ENCODE results near the gene CHAT.

The CHAT gene

DNA sequence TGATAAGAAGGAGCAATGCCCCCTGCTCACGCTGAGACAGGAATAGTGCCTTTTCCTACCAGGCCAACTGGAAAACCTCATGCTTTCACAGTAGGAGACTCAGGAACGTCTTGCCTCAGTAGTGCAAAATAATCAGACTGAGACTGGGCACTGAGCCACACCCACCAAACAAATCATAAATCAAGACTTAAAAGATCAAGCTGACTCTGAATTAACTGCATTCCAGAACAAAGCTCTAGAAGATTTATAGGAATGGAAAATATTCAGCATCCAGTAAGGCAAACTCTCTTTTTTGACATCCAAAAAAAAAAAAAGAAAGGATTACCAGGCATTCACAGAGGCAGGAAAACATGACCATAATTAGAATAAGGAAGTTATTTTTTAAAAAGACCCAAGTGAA lies 34.2 kb upstream of the CHAT start:
- no peaks in the 10 kb centered on the region for H3K9me3 ChIP-seq (ENCODE audit: control insufficient read depth, insufficient read depth, low read depth, low read length)
- no peaks in the 10 kb centered on the region for H3K4me1 ChIP-seq (ENCODE audit: control insufficient read depth, insufficient read depth, low read length)
- no peak overlapping the region for H3K4me3 ChIP-seq (ENCODE audit: low read depth, low read length)
- no peak overlapping the region for H3K27ac ChIP-seq (ENCODE audit: extremely low read depth, low read depth, low read length)
- H3K36me3 ChIP-seq (ENCODE audit: control insufficient read depth in 2 of 2, insufficient read depth in 1 of 2, low read length in 2 of 2): no peaks in the 10 kb centered on the region
- TF ChIP-seq KLF7 (tag by site-specific recombination; IDR thresholded peaks at IDR 0.05; ENCODE audit: borderline replicate concordance) (no peak), ZNF791 (tag by site-specific recombination; IDR thresholded peaks at IDR 0.05) (no peak), ZNF513 (tag by site-specific recombination; IDR thresholded peaks at IDR 0.05) (no peak), ZNF629 (tag by site-specific recombination; IDR thresholded peaks at IDR 0.05) (no peak), ZNF184 (tag by site-specific recombination; IDR thresholded peaks at IDR 0.05) (no peak), ZFP37 (tag by site-specific recombination; IDR thresholded peaks at IDR 0.05) (no peak), ZNF248 (tag by site-specific recombination; IDR thresholded peaks at IDR 0.05) (no peak), ZNF335 (tag by site-specific recombination; conservative IDR thresholded peaks at IDR 0.05) (no peak), ZXDB (tag by site-specific recombination; IDR thresholded peaks at IDR 0.05) (no peak), ZNF274 (IDR thresholded peaks at IDR 0.05; ENCODE audit: low read length) (no peak), ZNF274 (tag by site-specific recombination; IDR thresholded peaks at IDR 0.05; ENCODE audit: borderline replicate concordance) (no peak), ZNF221 (tag by site-specific recombination; IDR thresholded peaks at IDR 0.05; ENCODE audit: borderline replicate concordance) (no peak), KLF10 (tag by site-specific recombination; IDR thresholded peaks at IDR 0.05) (no peak), SP7 (tag by site-specific recombination; IDR thresholded peaks at IDR 0.05) (no peak), SCRT1 (tag by site-specific recombination; IDR thresholded peaks at IDR 0.05; ENCODE audit: borderline replicate concordance) (no peak), ZNF596 (tag by site-specific recombination; IDR thresholded peaks at IDR 0.05) (no peak), YY1 (tag by site-specific recombination; IDR thresholded peaks at IDR 0.05) (no peak), ZNF214 (tag by site-specific recombination; IDR thresholded peaks at IDR 0.05; ENCODE audit: borderline replicate concordance) (no peak), ZSCAN23 (tag by site-specific recombination; IDR thresholded peaks at IDR 0.05) (no peak), ZNF324 (tag by site-specific recombination; IDR thresholded peaks at IDR 0.05) (no peak)
- TF ChIP-seq, protein P1, sequence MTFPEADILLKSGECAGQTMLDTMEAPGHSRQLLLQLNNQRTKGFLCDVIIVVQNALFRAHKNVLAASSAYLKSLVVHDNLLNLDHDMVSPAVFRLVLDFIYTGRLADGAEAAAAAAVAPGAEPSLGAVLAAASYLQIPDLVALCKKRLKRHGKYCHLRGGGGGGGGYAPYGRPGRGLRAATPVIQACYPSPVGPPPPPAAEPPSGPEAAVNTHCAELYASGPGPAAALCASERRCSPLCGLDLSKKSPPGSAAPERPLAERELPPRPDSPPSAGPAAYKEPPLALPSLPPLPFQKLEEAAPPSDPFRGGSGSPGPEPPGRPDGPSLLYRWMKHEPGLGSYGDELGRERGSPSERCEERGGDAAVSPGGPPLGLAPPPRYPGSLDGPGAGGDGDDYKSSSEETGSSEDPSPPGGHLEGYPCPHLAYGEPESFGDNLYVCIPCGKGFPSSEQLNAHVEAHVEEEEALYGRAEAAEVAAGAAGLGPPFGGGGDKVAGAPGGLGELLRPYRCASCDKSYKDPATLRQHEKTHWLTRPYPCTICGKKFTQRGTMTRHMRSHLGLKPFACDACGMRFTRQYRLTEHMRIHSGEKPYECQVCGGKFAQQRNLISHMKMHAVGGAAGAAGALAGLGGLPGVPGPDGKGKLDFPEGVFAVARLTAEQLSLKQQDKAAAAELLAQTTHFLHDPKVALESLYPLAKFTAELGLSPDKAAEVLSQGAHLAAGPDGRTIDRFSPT (tag by site-specific recombination; IDR thresholded peaks at IDR 0.05): no peak
- ChIA-PET CTCF (interaction anchor here (1.4 kb wide), 1 partner anchor 14 kb away, joined by 5 read pairs; no protein-coding TSS in a partner anchor), POLR2A (interaction anchor here (0.5 kb wide), 1 partner anchor 238 kb away, joined by 3 read pairs; no protein-coding TSS in a partner anchor)

- TF ChIP-seq, protein P2, sequence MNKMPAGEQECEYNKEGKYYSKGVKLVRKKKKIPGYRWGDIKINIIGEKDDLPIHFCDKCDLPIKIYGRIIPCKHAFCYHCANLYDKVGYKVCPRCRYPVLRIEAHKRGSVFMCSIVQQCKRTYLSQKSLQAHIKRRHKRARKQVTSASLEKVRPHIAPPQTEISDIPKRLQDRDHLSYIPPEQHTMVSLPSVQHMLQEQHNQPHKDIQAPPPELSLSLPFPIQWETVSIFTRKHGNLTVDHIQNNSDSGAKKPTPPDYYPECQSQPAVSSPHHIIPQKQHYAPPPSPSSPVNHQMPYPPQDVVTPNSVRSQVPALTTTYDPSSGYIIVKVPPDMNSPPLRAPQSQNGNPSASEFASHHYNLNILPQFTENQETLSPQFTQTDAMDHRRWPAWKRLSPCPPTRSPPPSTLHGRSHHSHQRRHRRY (tag by site-specific recombination; IDR thresholded peaks at IDR 0.05): no peak
- TF ChIP-seq SCRT2 (tag by site-specific recombination; IDR thresholded peaks at IDR 0.05): peak; percentile 32; the same call in 1 of the 2 replicates
- no peaks in the 10 kb centered on the region for H3K4me1 ChIP-seq (ENCODE audit: control insufficient read depth, insufficient read depth, low read length)
- POLR2A ChIA-PET: no interaction called here
- no peak overlapping the region for H3K27ac ChIP-seq (ENCODE audit: extremely low read depth, low read depth, low read length)
- H3K9me3 ChIP-seq (ENCODE audit: control insufficient read depth, insufficient read depth, low read depth, low read length): no peaks in the 10 kb centered on the region
- H3K36me3 ChIP-seq (ENCODE audit: control insufficient read depth in 2 of 2, insufficient read depth in 1 of 2, low read length in 2 of 2): no peaks in the 10 kb centered on the region
- no peak overlapping the region for H3K4me3 ChIP-seq (ENCODE audit: low read depth, low read length)
- CTCF ChIA-PET: interaction anchor here (1.9 kb wide), 1 partner anchor 8 kb away, joined by 8 read pairs; no protein-coding TSS in a partner anchor
These were observed 28.4 kb upstream of the CHAT start for GRCh38 chr10:49585387-49585786.
